ENCODE measurements around the gene RELN.

The RELN gene

DNA sequence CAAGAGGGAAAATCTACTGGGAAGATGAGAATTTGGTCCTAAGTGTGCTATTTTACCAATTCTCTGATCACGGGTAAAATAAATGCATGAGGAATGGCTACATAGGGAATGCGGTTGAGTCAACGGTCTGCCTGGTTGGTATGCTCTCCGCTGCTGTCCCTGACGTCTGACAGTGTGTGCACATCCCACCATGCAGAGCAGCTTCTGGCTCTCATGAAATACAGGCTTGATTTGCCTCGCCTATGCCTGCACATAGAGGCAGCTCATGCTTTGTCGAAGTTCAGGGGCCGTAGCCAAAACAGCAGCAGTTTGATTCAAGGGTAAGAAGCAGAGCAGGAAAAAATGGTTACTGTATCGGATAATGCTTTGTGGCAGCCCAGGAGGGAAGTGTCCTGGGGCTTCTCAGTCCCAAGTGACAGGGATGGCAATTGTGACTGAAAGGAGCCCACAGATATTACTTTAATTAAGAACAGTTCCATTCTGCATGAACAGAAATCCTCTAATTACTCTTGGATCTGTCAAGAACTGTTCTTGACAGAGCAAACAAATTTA, 275.0 kb downstream of the RELN start:
- no peak overlapping the region for H3K9ac ChIP-seq
- H3K27me3 ChIP-seq, result no peaks in the 10 kb centered on the region
- no peak overlapping the region for H3K4me2 ChIP-seq
- TF ChIP-seq Cebpa-rat (IDR thresholded peaks at IDR 0.05), result no peak
- H3K36me3 ChIP-seq, result no peaks in the 10 kb centered on the region
- H4K20me1 ChIP-seq, result no peaks in the 10 kb centered on the region
- no peaks in the 10 kb centered on the region for H3K9me3 ChIP-seq
- no peaks in the 10 kb centered on the region for H3K4me1 ChIP-seq
- no peak overlapping the region for H3K27ac ChIP-seq
- no peak overlapping the region for H3K4me3 ChIP-seq

DNA sequence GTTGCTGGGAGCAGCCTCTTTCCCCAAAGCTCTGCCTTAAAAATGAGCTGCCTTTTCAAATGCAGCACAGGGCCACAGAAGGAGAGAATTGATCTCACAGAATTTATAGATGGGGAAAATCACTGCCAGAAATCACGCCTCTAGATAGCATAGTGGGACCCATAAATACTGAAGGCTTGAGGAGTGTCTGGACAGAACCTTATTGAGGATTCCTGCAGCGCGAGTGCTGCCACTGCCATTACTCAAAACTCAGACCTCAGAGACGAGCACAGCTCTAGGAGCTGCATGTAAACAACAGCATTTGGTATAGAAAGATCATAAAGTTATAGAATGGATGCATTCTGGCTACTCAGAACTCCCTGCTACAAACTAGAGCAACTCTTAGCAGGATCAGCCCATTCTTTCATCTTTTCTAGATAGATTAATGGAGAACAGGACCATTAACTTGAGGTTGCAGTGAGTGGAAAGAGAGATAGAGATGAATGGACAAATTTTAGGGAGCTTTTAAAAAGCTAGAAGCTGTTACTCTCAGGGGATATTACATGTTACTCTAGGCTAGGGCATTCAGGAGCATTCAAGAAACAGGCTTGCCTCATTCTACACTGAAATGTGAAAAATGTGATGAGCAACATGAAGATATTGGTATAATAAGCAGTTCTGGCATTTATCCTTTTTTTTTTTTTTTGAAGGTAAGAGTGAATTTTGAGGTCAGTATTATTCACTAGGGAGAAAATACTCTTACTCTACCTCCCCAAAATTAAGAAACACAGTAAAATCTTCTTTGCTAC, 276.3 kb downstream of the RELN start:
- H4K20me1 ChIP-seq, result no peaks in the 10 kb centered on the region
- H3K27me3 ChIP-seq, result no peaks in the 10 kb centered on the region
- no peaks in the 10 kb centered on the region for H3K9me3 ChIP-seq
- no peak overlapping the region for H3K9ac ChIP-seq
- H3K4me3 ChIP-seq, result no peak overlapping the region
- H3K4me2 ChIP-seq, result no peak overlapping the region
- H3K36me3 ChIP-seq, result no peaks in the 10 kb centered on the region
- H3K4me1 ChIP-seq, result no peaks in the 10 kb centered on the region
- no peak overlapping the region for H3K27ac ChIP-seq
- no peak for TF ChIP-seq Cebpa-rat (IDR thresholded peaks at IDR 0.05)

- Histone ChIP-seq H3K36me3 (no peaks in the 10 kb centered on the region), H3K27ac (no peak overlapping the region), H3K4me2 (no peak overlapping the region), H3K27me3 (no peaks in the 10 kb centered on the region), H3K9ac (no peak overlapping the region), H3K4me1 (no peaks in the 10 kb centered on the region), H4K20me1 (no peaks in the 10 kb centered on the region), H3K4me3 (no peak overlapping the region), H3K9me3 (no peaks in the 10 kb centered on the region)
- no peak for TF ChIP-seq Cebpa-rat (IDR thresholded peaks at IDR 0.05)
Observed at GRCh38 chr7:103711413-103711812, 278.0 kb downstream of the RELN start.

DNA sequence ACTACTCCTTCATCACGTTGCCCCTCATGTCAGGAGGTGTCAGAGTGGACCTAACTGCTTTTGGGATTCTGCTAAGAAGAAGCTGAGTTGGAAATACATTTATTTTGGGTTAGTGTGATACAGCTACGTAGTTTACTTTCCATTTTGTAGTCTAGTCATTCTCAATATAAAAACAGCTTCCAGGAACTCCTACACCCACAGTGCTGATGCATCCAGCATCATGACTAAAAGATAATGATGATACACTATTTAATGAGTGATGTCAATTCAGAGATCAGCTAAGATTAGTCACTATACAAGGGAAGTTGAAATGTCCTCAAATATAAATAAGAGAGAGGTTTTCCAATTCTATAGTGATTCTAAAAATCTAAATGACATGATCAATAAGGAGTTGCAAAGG, 279.2 kb downstream of the RELN start:
- Histone ChIP-seq H3K4me1 (no peaks in the 10 kb centered on the region), H3K9ac (no peak overlapping the region), H3K9me3 (no peaks in the 10 kb centered on the region), H3K36me3 (no peaks in the 10 kb centered on the region), H3K27me3 (no peaks in the 10 kb centered on the region), H3K4me3 (no peak overlapping the region), H3K4me2 (no peak overlapping the region), H4K20me1 (no peaks in the 10 kb centered on the region), H3K27ac (no peak overlapping the region)
- TF ChIP-seq Cebpa-rat (IDR thresholded peaks at IDR 0.05), result no peak

DNA sequence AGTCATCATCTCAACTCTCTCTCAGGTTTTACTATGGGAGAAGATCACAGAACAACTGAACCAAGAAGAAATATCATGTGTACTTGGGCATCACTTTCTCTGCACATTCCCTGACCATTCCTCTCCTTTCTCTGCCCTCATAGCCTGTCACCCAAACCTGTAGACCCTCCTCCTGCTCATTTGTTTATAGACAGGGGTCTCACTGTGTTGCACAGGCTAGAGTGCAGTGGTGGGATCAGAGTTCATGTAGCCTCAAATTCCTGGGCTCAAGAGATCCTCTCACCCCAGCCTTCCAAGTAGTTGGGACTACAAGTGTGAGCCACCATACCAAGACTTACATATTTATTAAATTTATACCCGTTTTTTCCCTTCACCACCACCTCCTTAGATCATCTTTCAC, 282.7 kb downstream of the RELN start:
- no peak overlapping the region for H3K4me3 ChIP-seq
- H3K9ac ChIP-seq, result no peak overlapping the region
- H3K36me3 ChIP-seq, result no peaks in the 10 kb centered on the region
- H3K27ac ChIP-seq, result no peak overlapping the region
- no peak for TF ChIP-seq Cebpa-rat (IDR thresholded peaks at IDR 0.05)
- H3K9me3 ChIP-seq, result no peaks in the 10 kb centered on the region
- no peak overlapping the region for H3K4me2 ChIP-seq
- no peaks in the 10 kb centered on the region for H3K4me1 ChIP-seq
- no peaks in the 10 kb centered on the region for H3K27me3 ChIP-seq
- H4K20me1 ChIP-seq, result no peaks in the 10 kb centered on the region

DNA sequence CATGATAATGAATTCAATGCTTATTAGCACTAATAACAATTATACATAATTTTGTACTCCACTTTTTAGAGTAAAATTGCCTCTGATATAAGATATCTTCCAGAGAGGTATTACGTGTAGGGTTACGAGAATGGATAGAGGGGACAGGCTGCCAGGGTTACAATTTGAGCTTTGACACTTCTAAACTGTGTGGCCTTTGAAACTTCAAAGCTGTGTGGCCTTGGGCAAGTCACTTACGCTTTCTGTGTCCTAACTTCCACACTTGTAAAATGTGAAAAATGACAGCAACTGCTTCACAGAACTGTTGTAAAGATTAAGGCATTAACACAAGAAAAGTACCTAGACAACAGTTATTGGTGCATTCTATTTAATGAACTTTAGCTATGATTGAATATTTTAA, 283.9 kb downstream of the RELN start:
- H3K9ac ChIP-seq, result no peak overlapping the region
- no peak overlapping the region for H3K4me2 ChIP-seq
- no peak overlapping the region for H3K27ac ChIP-seq
- no peaks in the 10 kb centered on the region for H3K4me1 ChIP-seq
- H3K27me3 ChIP-seq, result no peaks in the 10 kb centered on the region
- H3K4me3 ChIP-seq, result no peak overlapping the region
- H3K9me3 ChIP-seq, result no peaks in the 10 kb centered on the region
- no peak for TF ChIP-seq Cebpa-rat (IDR thresholded peaks at IDR 0.05)
- no peaks in the 10 kb centered on the region for H3K36me3 ChIP-seq
- no peaks in the 10 kb centered on the region for H4K20me1 ChIP-seq

GRCh38 chr7:103704701-103705100, 284.8 kb downstream of the RELN start:
- Histone ChIP-seq H3K36me3 (no peaks in the 10 kb centered on the region), H3K4me2 (no peak overlapping the region), H3K4me3 (no peak overlapping the region), H3K9ac (no peak overlapping the region), H3K27ac (no peak overlapping the region), H3K4me1 (no peaks in the 10 kb centered on the region), H3K9me3 (no peaks in the 10 kb centered on the region), H4K20me1 (no peaks in the 10 kb centered on the region), H3K27me3 (no peaks in the 10 kb centered on the region)
- no peak for TF ChIP-seq Cebpa-rat (IDR thresholded peaks at IDR 0.05)

DNA sequence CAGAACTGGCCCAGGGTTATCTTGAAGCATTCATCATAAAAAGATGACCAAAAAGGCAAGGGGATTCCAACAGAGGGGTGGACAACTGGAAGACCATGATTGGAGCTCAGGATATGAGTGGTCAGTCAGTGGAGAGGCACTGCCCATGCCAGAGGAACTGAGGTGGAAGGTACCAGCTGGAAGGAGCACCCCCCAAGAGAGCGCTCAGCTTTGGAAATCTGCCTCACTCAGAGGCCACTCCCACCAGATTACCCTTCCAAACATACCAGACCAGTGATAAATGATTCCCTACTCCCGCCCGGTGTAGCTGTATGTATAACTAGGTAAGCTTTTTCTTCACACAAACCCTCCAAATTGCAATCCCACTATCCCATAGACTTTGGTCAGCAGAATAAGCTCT, 286.5 kb downstream of the RELN start:
- no peaks in the 10 kb centered on the region for H3K36me3 ChIP-seq
- no peak overlapping the region for H3K27ac ChIP-seq
- H3K9ac ChIP-seq, result no peak overlapping the region
- no peak for TF ChIP-seq Cebpa-rat (IDR thresholded peaks at IDR 0.05)
- H3K27me3 ChIP-seq, result no peaks in the 10 kb centered on the region
- H3K4me3 ChIP-seq, result no peak overlapping the region
- no peak overlapping the region for H3K4me2 ChIP-seq
- H4K20me1 ChIP-seq, result no peaks in the 10 kb centered on the region
- no peaks in the 10 kb centered on the region for H3K9me3 ChIP-seq
- no peaks in the 10 kb centered on the region for H3K4me1 ChIP-seq

GRCh38 chr7:103702454-103702853, 287.0 kb downstream of the RELN start:
- no peaks in the 10 kb centered on the region for H3K36me3 ChIP-seq
- H3K4me3 ChIP-seq, result no peak overlapping the region
- H4K20me1 ChIP-seq, result no peaks in the 10 kb centered on the region
- no peak overlapping the region for H3K9ac ChIP-seq
- H3K4me1 ChIP-seq, result no peaks in the 10 kb centered on the region
- H3K9me3 ChIP-seq, result no peaks in the 10 kb centered on the region
- no peak overlapping the region for H3K4me2 ChIP-seq
- no peaks in the 10 kb centered on the region for H3K27me3 ChIP-seq
- no peak for TF ChIP-seq Cebpa-rat (IDR thresholded peaks at IDR 0.05)
- no peak overlapping the region for H3K27ac ChIP-seq

DNA sequence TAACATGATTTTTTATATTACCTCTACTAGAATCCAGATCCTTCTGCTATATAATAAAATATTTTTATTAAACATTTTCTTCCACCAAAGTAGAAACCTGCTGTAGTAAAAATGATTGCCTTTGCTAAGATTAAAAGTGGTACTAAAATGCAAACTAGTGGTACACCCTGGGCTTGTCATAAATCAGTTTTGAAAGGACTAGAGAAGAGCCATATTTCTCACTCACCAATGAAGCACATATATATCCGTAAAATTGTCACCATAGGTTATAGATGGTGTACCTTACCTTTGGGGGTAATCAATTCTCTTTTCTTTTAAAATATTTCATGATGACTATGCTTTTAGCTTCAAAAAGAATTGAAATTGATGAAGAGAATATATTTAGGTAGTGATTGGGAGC, 290.4 kb downstream of the RELN start:
- Histone ChIP-seq H3K9me3 (no peaks in the 10 kb centered on the region), H3K27ac (no peak overlapping the region), H3K36me3 (no peaks in the 10 kb centered on the region), H4K20me1 (no peaks in the 10 kb centered on the region), H3K4me3 (no peak overlapping the region), H3K4me1 (no peaks in the 10 kb centered on the region), H3K4me2 (no peak overlapping the region), H3K9ac (no peak overlapping the region), H3K27me3 (no peaks in the 10 kb centered on the region)
- TF ChIP-seq Cebpa-rat (IDR thresholded peaks at IDR 0.05), result no peak

Data from BLaER1 (cell line).